SJSA1 (cell line): ENCODE data around the gene ZNF274. TPM values are rescaled to one million over a fixed set of nuclear protein-coding genes. Genes with fewer than 3 reads are reported as not detected.

Experiments
- DNase-seq, 2 experiments: peaks; one replicate each; pipeline ENCODE4 v3.0.0-alpha.2; 2015 to 2020; ENCODE audit warnings: low spot score in 2 of 2, low read depth in 1 of 2
- H3K27ac ChIP-seq: fragments of 250-450 bp; sonication (Bioruptor Pico); 2 replicates; pipeline ENCODE4 v1.5.1; 2020; ENCODE audit warnings: mild to moderate bottlenecking, moderate library complexity
- H3K27me3 ChIP-seq: fragments of 250-450 bp; sonication (Bioruptor Pico); replicated peaks from 2 replicates; pipeline ENCODE4 v1.5.1; 2020; ENCODE audit warnings: mild to moderate bottlenecking, moderate library complexity
- H3K36me3 ChIP-seq: fragments of 250-450 bp; sonication (Bioruptor Pico); 2 replicates; pipeline ENCODE4 v1.5.1; 2020; ENCODE audit warnings: mild to moderate bottlenecking
- H3K4me1 ChIP-seq: fragments of 250-450 bp; sonication (Bioruptor Pico); replicated peaks from 2 replicates; pipeline ENCODE4 v1.6.1; 2021; ENCODE audit warnings: mild to moderate bottlenecking
- H3K4me3 ChIP-seq: fragments of 250-450 bp; sonication (Bioruptor Pico); 2 replicates; pipeline ENCODE4 v1.5.1; 2020; ENCODE audit warnings: mild to moderate bottlenecking
- H3K9me3 ChIP-seq: fragments of 250-450 bp; sonication (Bioruptor Pico); replicated peaks from 2 replicates; pipeline ENCODE4 v1.5.1; 2020; ENCODE audit warnings: mild to moderate bottlenecking
- total RNA-seq: library from RNA; depleted of rRNA; stranded (reverse); fragments of >200 nt; shearing (Covaris generic); gene quantifications from 2 replicates; pipeline ENCODE4 v1.2.3, GENCODE V29; 2014

Gene ZNF274
- total RNA-seq, 1 experiment from 2014 or later: 5.2 TPM

DNA sequence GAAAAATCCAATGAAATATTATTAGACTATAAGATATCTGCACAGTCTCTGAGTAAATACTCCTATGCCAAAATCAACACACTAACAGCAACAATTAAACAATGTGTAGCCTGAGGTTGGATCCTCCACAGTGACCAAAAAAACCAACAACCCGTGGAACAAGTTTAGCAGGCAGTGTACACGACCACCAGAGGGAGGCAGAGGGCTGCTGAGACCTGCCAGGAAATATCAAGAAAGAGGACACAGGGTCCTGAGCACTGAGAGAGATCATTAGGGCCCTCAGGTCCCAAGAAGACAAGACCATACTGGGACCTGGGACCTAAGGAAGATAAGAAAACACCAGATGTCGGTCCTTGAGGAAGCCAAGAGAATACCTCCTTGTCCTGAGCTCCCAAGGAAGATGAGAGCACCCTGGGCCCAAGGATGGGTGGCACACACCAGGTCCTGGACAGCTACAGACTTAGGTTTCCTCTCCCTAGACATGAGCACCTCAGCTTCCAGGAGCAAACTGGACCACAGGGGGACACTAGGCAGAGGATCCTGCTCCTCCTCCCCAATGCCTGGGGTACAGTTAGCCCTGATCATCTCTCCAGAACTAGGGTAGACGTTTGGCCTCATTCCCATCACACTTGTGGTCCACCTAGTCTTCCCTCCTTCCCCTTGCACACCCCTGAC, 822 bp upstream of the ZNF274 start:
- Histone ChIP-seq H3K4me1 (no peaks in the 10 kb centered on the region), H3K4me3 (no peak overlapping the region), H3K27ac (no peak overlapping the region), H3K27me3 (no peaks in the 10 kb centered on the region), H3K9me3 (peaks cover 35% of the 10 kb centered on the region), H3K36me3 (peaks cover 20% of the 10 kb centered on the region)
- peak in 1 of 2 experiments; percentile 24 for DNase-seq

GRCh38 chr19:58182577-58182988, 278 bp upstream of the ZNF274 start:
- no peak for DNase-seq
- peak overlapping the region; percentile 91; the same call in 1 of the 2 replicates for H3K27ac ChIP-seq
- no peaks in the 10 kb centered on the region for H3K27me3 ChIP-seq
- H3K4me1 ChIP-seq: no peaks in the 10 kb centered on the region
- H3K4me3 ChIP-seq: peak overlapping the region; percentile 64
- H3K36me3 ChIP-seq: peaks cover 26% of the 10 kb centered on the region
- H3K9me3 ChIP-seq: peaks cover 38% of the 10 kb centered on the region

DNA sequence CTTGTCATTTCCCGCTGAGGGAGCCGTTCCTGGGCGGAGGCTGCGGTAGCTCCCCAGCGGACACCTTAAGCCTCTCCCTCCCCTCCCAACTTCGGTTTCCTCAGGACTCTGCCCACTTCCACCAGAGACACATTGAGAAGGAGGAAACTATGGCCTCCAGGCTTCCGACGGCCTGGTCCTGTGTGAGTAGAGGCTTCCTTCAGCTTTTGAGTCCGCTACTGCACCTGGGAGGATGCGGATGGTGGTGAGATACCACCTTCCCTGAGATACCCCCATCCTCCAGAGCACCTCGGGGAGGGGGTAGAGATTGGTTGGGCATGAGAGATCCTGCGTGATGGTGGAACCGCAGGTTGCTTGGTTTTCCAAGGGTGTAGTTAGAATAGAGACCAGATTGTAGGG, 955 bp downstream of the ZNF274 start:
- Histone ChIP-seq H3K4me3 (peak overlapping the region; percentile 64), H3K36me3 (peaks cover 29% of the 10 kb centered on the region), H3K27ac (peak overlapping the region; percentile 91), H3K27me3 (no peaks in the 10 kb centered on the region), H3K9me3 (peaks cover 38% of the 10 kb centered on the region), H3K4me1 (no peaks in the 10 kb centered on the region)
- no peak for DNase-seq

GRCh38 chr19:58196901-58197616, 14.2 kb downstream of the ZNF274 start:
- peak in 1 of 2 experiments; percentile 35 for DNase-seq
- no peaks in the 10 kb centered on the region for H3K4me1 ChIP-seq
- H3K36me3 ChIP-seq: peaks cover 48% of the 10 kb centered on the region
- H3K4me3 ChIP-seq: no peak overlapping the region
- no peak overlapping the region for H3K27ac ChIP-seq
- H3K9me3 ChIP-seq: peaks cover 49% of the 10 kb centered on the region
- H3K27me3 ChIP-seq: no peaks in the 10 kb centered on the region

DNA sequence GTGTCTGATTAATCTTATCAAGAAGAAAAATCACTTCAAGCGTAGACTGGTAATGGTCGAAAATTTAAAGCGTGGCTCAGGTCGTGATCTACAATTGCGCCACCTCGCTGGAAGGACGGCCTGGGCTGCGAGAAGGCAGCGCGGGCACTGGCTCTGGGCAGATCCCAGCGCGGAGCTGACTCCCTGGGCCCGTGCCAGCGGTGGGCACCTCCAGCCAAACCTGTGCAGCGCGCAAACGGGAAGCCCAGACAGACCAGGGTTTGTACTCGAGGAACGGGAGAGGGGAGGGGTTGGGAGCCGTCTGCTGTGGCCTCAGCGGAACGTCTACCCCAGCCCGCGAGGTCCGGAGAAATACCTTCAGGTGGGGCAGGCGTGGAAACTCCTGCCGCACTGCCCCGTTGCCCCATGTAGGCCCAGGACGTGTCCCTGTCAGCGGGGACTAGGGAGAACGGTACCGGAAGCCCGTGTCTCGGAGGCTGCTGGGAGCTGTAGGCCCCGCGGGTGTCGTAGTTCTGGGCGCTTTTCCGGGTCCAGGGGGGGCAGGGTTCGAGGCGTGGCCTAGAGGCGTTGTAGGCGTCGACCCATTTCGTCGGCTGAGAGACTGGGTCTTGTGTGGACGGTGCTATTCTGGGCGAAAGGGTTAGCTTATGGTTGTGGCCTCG, 21.1 kb downstream of the ZNF274 start:
- Histone ChIP-seq H3K9me3 (peaks cover 54% of the 10 kb centered on the region), H3K36me3 (peaks cover 32% of the 10 kb centered on the region)

GRCh38 chr19:58204566-58204965, 21.7 kb downstream of the ZNF274 start:
- Histone ChIP-seq H3K4me1 (no peaks in the 10 kb centered on the region), H3K36me3 (peaks cover 32% of the 10 kb centered on the region), H3K27ac (no peak overlapping the region), H3K9me3 (peaks cover 57% of the 10 kb centered on the region), H3K4me3 (no peak overlapping the region), H3K27me3 (no peaks in the 10 kb centered on the region)
- no peak for DNase-seq

More for the DNA sequence above, 21.1 kb downstream of the ZNF274 start:
- no peaks in the 10 kb centered on the region for H3K4me1 ChIP-seq
- DNase-seq: no peak
- H3K4me3 ChIP-seq: no peak overlapping the region
- no peak overlapping the region for H3K27ac ChIP-seq
- no peaks in the 10 kb centered on the region for H3K27me3 ChIP-seq

DNA sequence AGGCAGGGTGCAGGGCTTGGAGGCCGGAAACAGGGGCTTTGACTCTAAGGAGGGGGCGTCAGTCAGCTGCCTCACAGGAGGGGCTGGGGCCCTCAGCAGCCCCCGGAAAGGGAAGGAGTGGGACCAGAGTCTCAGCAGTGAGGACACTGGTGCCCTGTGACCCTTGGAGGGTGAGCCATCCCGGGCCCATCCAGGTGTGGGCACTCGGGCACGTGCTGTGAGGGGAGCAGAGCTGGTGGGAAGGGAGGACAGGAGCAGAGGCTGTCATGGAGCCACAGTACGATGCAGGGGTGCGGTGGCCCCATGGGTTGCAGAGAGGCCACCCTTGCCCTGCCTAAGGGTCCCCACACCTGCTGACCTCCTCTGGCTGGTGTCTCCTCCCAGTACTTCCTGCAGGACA, 26.7 kb downstream of the ZNF274 start:
- Histone ChIP-seq H3K4me3 (no peak overlapping the region), H3K4me1 (no peaks in the 10 kb centered on the region), H3K27me3 (no peaks in the 10 kb centered on the region), H3K9me3 (peaks cover 50% of the 10 kb centered on the region), H3K27ac (no peak overlapping the region), H3K36me3 (peaks cover 49% of the 10 kb centered on the region)
- no peak for DNase-seq

GRCh38 chr19:58212336-58213074, 29.6 kb downstream of the ZNF274 start:
- Histone ChIP-seq H3K4me1 (no peaks in the 10 kb centered on the region), H3K9me3 (peaks cover 41% of the 10 kb centered on the region), H3K36me3 (peaks cover 34% of the 10 kb centered on the region), H3K27ac (no peak overlapping the region), H3K4me3 (no peak overlapping the region), H3K27me3 (no peaks in the 10 kb centered on the region)
- DNase-seq: no peak

DNA sequence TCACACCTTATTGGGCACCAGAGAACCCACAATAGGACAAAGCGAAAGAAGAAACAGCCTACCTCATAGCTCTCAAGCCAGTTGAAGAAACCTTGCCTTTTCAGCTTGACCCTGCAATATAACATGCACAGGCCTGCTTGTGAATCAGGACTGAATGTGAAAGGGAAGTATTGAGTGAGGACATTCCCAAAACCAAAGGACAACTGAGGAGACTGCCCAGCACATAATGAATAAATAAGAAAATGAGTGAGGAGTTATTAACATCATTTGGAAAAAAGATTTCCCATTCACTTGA, 30.2 kb downstream of the ZNF274 start:
- peaks cover 40% of the 10 kb centered on the region for H3K9me3 ChIP-seq
- peaks cover 29% of the 10 kb centered on the region for H3K36me3 ChIP-seq
- H3K4me1 ChIP-seq: no peaks in the 10 kb centered on the region
- no peaks in the 10 kb centered on the region for H3K27me3 ChIP-seq
- H3K27ac ChIP-seq: no peak overlapping the region
- no peak for DNase-seq
- H3K4me3 ChIP-seq: no peak overlapping the region

GRCh38 chr19:58217069-58217481, 34.2 kb downstream of the ZNF274 start:
- H3K4me1 ChIP-seq: no peaks in the 10 kb centered on the region
- peaks cover 11% of the 10 kb centered on the region for H3K36me3 ChIP-seq
- peaks cover 28% of the 10 kb centered on the region for H3K9me3 ChIP-seq
- DNase-seq: no peak
- H3K27me3 ChIP-seq: no peaks in the 10 kb centered on the region
- no peak overlapping the region for H3K27ac ChIP-seq
- no peak overlapping the region for H3K4me3 ChIP-seq

- no peak overlapping the region for H3K4me3 ChIP-seq
- no peaks in the 10 kb centered on the region for H3K4me1 ChIP-seq
- DNase-seq: no peak
- H3K9me3 ChIP-seq: peaks cover 21% of the 10 kb centered on the region
- H3K27me3 ChIP-seq: no peaks in the 10 kb centered on the region
- H3K36me3 ChIP-seq: peaks cover 4% of the 10 kb centered on the region
- H3K27ac ChIP-seq: no peak overlapping the region
These were observed 34.9 kb downstream of the ZNF274 start for GRCh38 chr19:58217607-58218391.

- no peaks in the 10 kb centered on the region for H3K4me1 ChIP-seq
- no peak for DNase-seq
- H3K27me3 ChIP-seq: no peaks in the 10 kb centered on the region
- H3K4me3 ChIP-seq: no peak overlapping the region
- H3K27ac ChIP-seq: no peak overlapping the region
- peaks cover 18% of the 10 kb centered on the region for H3K9me3 ChIP-seq
- H3K36me3 ChIP-seq: no peaks in the 10 kb centered on the region
These were observed 36.0 kb downstream of the ZNF274 start for GRCh38 chr19:58218899-58219298.

DNA sequence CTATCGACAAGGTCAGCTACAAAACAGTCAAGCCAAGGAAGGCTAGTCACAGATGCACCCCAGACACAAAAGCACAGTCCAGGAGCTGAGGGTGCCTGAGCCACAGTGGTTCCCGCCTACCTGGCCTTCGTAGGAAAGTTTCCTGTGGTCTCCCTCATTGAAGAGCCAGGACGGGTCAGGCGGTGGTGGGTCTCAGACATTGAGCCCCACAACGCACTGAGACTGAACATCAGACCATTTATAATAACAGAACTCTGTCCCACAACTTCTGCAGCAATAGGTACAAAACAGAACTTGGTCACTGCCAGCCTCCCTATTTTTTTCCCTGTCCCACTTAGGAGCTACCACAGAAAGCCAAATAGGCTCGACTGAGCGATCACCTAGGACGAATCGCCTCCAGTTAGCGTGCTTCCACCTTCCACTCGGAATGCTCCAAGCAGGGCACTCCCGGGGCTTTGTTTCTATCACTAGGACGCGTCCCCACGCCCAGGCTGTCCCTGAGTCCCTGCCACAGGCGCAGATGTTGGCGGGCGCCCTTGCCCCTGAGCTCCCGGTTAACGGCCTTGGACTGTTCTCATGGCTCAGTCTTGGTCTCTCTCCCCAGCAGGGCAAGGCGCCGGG, 45.2 kb downstream of the ZNF274 start:
- Histone ChIP-seq H3K4me3 (peak overlapping the region; percentile 62), H3K4me1 (peaks cover 19% of the 10 kb centered on the region), H3K36me3 (peaks cover 40% of the 10 kb centered on the region), H3K27me3 (no peaks in the 10 kb centered on the region), H3K27ac (peak overlapping the region; percentile 87), H3K9me3 (peaks cover 16% of the 10 kb centered on the region)
- no peak for DNase-seq
